Measurements from ENCODE around the gene CACNA1F.

The CACNA1F gene

GRCh38 chrX:49257074-49257790 lies 24.1 kb upstream of the CACNA1F start:
- no peak for DNase-seq

GRCh38 chrX:49256268-49256995 lies 23.3 kb upstream of the CACNA1F start:
- DNase-seq: no peak

GRCh38 chrX:49254639-49255038 lies 21.5 kb upstream of the CACNA1F start:
- no peak for DNase-seq

GRCh38 chrX:49251325-49251724 lies 18.2 kb upstream of the CACNA1F start:
- no peak for DNase-seq

- DNase-seq: no peak
Measured at GRCh38 chrX:49250578-49250977, 17.4 kb upstream of the CACNA1F start.

GRCh38 chrX:49250066-49250465 lies 16.9 kb upstream of the CACNA1F start:
- no peak for DNase-seq

- DNase-seq: no peak
Measured at GRCh38 chrX:49249616-49250015, 16.5 kb upstream of the CACNA1F start.

- no peak for DNase-seq
Measured at GRCh38 chrX:49249071-49249470, 15.9 kb upstream of the CACNA1F start.

- no peak for DNase-seq
Measured at GRCh38 chrX:49247916-49248811, 15.0 kb upstream of the CACNA1F start.

GRCh38 chrX:49247346-49247745 lies 14.2 kb upstream of the CACNA1F start:
- DNase-seq: no peak

GRCh38 chrX:49246541-49246940 lies 13.4 kb upstream of the CACNA1F start:
- DNase-seq: no peak

GRCh38 chrX:49244207-49244606 lies 11.1 kb upstream of the CACNA1F start:
- DNase-seq: no peak

GRCh38 chrX:49243166-49243565 lies 10.0 kb upstream of the CACNA1F start:
- DNase-seq: no peak

- no peak for DNase-seq
Measured at GRCh38 chrX:49242545-49243066, 9.5 kb upstream of the CACNA1F start.

- no peak for DNase-seq
Measured at GRCh38 chrX:49238735-49239134, 5.6 kb upstream of the CACNA1F start.

- DNase-seq: no peak
Measured at GRCh38 chrX:49237060-49237459, 3.9 kb upstream of the CACNA1F start.

GRCh38 chrX:49233887-49234555 lies 881 bp upstream of the CACNA1F start:
- DNase-seq: no peak

- DNase-seq: no peak
Measured at GRCh38 chrX:49232525-49232924, 615 bp downstream of the CACNA1F start.

GRCh38 chrX:49231333-49232000 lies 1.7 kb downstream of the CACNA1F start:
- DNase-seq: no peak

GRCh38 chrX:49230500-49231232 lies 2.5 kb downstream of the CACNA1F start:
- peak; percentile 77 to 81 for DNase-seq

GRCh38 chrX:49228185-49228584 lies 5.0 kb downstream of the CACNA1F start:
- no peak for DNase-seq
